ENCODE measurements around the gene ADAMTS9.

The ADAMTS9 gene

GRCh38 chr3:64620020-64620419 is 67.8 kb downstream of the ADAMTS9 start:
- no peak for DNase-seq (ENCODE audit: low read depth in 3 of 3)

DNA sequence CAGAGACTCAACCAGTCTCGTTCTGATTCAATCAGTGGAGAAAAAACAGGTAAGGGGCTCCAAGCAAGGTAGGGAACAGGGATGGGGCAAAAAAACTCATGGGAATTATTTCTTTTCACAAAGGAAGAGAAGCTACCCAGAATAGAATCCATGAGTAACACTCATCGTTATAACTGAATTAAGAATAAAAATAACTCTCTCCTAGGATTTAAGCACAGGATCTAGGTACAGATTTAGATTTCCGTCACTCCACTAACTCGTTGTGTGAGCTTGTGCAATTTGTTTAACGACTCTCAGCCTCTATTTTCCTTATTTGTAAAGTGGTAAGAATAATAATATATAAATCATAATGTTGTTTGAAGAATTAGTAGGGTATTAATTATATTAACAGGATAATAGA is 68.6 kb downstream of the ADAMTS9 start:
- no peak for DNase-seq (ENCODE audit: low read depth in 3 of 3)

- DNase-seq (ENCODE audit: low read depth in 3 of 3), result no peak
Observed at GRCh38 chr3:64617610-64618009, 70.2 kb downstream of the ADAMTS9 start.

DNA sequence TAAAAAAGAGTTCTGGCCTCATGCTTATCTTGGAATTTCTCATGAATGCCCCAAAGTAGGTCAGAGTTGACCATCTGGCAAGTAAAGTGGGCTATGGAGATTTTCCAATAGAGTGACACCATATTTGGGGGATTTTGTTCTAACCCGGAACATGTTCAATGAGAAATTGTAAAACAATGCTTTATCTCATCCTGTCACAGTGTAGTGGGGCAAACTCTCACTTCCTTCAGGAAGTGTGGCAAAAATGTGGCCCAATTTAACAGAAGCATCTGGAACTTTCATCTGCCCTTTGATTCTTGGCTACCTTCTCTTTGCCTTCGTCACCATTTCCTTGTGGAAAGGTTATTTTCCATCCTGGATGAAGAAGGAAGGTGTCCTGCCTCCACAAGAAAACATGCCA is 70.8 kb downstream of the ADAMTS9 start:
- no peak for DNase-seq (ENCODE audit: low read depth in 3 of 3)

DNA sequence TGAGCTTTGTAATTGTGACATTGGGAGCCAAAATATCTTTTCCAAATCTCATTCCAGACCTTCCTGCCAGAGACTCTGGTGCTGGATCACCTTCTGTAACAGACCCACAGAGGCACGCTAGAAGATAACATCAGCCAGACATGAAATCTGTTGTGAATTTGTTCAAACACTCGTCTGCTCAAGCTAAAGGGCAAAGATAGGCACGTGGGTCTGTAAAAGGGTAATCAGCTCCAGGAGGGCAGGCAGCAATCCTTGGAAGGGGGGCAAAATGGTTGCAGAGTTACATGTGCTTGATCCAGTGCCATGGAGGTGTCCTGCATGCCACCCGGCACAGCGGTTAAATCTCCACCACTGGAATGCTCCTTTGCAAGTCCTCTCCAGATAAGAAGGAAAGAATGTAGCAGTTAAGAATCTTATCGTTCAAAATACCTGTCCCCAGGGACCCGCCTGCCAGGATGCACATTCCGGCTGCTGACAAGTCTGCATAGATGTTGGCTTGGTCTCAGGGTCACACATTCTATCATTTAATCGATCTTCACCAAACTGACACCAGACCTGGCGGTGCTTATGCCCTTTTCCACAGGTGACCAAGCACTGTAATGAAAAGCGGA is 74.8 kb downstream of the ADAMTS9 start:
- DNase-seq (ENCODE audit: low read depth in 3 of 3), result no peak

DNA sequence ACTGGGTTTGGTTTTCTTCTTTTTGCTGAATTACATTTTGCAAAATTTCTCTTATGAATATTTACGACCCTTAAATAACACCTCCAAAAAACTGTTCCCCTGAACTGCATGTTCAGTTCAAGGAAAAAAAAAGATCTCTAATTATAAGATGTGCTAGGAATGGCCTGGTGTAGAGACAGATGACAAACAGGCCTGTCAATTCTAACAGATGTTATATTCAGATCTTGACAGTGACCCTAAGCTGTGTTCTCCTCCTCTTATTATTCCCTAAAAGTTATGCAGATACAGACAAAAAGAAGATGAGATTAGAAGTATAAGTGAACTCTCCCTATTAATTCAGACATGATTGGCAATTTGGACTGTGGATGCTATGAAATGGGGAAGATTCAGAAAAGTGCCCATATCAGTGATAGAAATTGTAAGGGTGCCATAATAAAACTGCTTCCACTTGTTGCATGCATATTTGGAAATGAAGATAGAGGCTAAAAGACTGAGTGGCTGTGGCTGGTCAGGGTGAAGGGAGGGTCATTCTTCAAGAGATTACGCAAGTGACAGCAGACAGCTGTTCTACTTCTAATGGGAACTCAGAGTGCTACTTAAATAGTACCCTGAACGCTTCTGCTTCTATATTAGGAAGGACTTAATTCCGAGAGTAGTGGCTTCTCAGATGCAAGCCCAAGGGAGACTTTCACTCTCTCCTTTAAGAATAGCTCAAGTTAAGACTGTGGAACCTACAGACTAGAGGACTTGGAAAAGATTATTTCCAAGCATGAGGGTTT is 75.5 kb downstream of the ADAMTS9 start:
- DNase-seq (ENCODE audit: low read depth in 3 of 3), result no peak

GRCh38 chr3:64608741-64609140 is 79.1 kb downstream of the ADAMTS9 start:
- no peak for DNase-seq (ENCODE audit: low read depth in 3 of 3)

DNA sequence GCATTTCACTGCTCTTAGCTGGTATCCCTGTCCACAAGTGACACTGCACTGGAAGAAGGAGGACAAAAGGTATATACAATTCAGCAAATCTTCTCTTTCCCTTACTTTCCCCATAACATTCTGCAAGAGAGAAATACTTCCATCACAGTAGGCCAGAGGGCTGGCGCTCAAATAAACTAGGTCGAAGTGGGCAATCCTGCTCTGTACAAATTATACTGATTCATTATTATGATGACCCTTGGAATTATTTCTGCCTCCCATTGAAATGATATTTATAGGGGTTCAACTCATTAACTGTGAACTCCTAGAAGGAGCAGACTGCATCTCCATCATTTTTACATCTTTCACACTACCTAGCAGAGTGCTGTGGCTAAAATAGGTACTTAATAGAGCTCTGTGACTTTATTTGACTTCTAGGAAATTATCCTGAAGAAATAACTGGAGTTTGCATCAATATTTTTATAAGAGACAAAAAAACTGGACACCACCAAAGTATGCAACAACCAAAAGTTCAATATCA is 80.7 kb downstream of the ADAMTS9 start:
- DNase-seq (ENCODE audit: low read depth in 3 of 3), result no peak

DNA sequence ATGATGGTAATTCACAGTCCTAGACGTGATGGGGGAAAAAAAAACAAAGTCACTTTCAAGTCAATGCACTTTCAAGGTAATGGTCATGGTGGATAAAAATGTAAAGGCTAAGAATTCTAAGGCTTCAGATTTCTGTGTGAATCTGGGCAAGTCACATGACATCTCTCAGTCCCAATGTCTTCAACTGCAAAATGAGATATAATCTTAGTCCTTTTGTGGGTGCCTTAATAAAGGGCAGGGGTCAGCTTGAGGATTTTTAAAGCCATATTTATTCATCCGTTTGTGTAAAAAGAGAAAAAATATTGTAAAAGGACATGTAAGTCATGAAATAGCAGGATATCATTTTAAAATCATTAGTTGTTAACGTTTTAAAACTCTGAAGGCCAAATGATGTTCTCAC is 83.5 kb downstream of the ADAMTS9 start:
- no peak for DNase-seq (ENCODE audit: low read depth in 3 of 3)

GRCh38 chr3:64601824-64602223 is 86.0 kb downstream of the ADAMTS9 start:
- DNase-seq (ENCODE audit: low read depth in 3 of 3), result no peak

DNA sequence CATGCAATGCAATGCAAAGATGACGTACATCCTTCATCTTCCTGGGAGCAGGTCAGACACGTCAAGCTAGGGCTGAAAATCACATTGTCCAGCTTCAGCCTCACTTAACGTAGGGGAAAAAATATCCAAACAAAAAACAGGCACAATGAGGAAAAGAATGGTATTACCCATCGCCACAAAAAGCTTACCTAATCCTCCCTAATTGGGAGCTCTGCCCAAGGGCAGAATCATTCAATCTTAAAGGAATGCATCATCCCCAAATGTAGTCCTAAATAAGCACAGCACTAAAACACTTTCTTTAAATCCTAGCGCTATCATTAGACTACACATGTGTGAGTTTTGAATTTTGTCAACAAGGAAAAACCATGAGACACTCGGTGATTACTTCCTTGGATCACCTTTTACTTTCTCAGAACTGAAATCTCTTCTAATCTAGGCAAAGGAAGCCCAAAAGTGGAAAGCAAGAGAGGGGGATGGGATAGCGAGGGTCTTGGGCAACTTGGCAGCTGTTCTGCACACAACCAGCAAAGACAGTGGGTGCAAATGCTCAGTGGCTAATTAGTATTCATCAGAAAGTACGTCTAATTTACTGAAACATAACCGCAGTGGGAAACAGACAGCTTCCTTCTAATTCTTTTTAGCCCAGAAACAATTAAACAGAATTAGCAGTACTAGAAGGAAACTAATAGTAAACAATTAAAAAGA is 87.4 kb downstream of the ADAMTS9 start:
- no peak for DNase-seq (ENCODE audit: low read depth in 3 of 3)

DNA sequence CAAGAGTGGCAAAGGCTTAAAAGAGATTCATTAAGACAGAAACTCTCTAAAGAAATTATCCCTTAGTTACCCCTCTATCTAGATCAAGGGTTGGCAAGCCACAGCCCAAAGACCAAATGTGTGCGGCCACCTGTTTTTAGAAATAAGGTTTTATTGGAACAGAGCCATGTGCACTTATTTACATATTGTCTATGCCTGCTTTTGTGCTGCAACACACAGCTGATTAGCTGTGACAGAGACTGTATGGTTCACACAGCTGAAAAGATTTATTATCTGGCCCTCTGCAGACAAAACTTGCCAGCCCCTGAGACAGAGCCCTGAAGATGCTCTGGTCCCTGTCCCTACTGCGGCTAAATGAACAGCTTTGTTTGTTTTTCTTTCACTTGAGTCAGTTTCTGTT is 88.1 kb downstream of the ADAMTS9 start:
- DNase-seq (ENCODE audit: low read depth in 3 of 3), result no peak

GRCh38 chr3:64595253-64595694 is 92.5 kb downstream of the ADAMTS9 start:
- DNase-seq (ENCODE audit: low read depth in 3 of 3), result no peak

DNA sequence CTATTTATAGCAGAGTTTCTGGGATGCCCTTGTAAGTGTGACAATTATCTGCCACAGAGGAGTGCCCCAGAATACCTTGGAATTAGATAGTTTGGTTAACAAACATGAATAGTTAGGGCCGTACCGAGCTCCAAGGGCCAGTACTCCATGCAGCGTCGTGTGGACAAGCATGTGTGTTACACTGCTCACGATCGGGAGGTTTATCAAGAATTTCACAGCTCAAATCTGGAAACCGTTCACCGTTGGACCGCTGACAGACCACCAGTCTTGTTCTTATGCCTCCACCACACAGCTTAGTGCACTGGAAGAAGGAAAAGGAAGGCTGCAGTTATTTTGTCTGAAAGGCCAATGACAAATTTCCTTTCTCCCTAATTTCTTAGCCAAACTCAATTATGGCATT is 93.7 kb downstream of the ADAMTS9 start:
- no peak for DNase-seq (ENCODE audit: low read depth in 3 of 3)

DNA sequence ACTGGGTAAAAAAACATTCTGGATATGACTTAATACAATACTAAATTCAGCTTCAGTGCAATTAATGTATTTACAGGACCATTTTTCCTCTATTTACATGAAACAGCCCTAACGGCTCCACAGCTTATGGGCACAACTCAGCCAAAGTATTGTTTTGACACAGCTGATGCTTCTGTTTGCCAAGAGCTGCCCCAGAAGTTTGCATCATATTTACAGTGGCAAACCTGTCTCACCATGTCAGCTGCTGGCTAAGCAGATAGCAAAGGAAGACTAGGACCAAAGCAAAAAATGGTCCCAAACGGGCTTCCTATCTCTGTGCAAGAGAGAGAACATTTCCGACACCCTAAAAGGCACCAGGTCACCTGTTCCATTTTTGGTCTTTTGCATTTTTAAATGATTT is 94.5 kb downstream of the ADAMTS9 start:
- no peak for DNase-seq (ENCODE audit: low read depth in 3 of 3)

- DNase-seq (ENCODE audit: low read depth in 3 of 3), result no peak
Observed at GRCh38 chr3:64591615-64592014, 96.2 kb downstream of the ADAMTS9 start.

GRCh38 chr3:64588380-64588779 is 99.4 kb downstream of the ADAMTS9 start:
- no peak for DNase-seq (ENCODE audit: low read depth in 3 of 3)

DNA sequence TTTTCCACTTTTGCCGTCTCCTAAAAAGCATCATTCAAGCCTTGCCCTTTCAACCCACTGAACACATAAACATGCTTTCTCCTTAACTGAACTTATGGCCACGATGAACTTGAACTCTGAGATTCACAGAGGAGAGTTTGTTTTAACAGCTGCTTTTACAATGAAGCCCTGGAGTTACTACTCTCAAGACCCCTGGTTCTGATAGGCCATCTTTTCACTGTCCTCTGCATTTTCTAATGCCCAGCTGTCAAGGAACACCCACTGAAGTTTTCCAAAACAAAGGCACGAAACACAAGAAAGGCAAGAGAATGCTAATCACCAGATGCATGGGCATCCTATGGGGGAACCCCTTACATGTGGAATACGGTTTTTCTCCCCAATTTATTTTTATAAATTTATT is 100.8 kb downstream of the ADAMTS9 start:
- DNase-seq (ENCODE audit: low read depth in 3 of 3), result no peak

DNA sequence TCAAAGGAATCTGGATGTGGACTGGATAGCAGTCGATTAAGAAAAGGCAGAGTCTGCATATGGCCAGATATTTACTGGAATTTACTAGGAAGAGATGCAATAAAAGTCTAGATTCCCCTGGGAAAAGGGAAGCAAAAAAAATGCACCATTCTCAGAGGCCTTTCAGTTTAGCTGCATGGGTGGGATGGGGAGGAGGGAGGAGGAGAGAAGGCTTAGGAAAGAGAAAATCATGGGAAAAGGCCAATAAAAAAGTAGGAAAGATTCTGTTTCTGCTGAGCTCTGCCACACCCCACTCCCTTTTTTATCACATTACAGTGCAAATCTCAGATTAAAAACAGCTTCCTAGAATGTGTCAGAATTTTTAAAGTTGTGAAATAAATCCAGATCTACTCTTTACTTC is 103.6 kb downstream of the ADAMTS9 start:
- DNase-seq (ENCODE audit: low read depth in 3 of 3), result no peak

DNA sequence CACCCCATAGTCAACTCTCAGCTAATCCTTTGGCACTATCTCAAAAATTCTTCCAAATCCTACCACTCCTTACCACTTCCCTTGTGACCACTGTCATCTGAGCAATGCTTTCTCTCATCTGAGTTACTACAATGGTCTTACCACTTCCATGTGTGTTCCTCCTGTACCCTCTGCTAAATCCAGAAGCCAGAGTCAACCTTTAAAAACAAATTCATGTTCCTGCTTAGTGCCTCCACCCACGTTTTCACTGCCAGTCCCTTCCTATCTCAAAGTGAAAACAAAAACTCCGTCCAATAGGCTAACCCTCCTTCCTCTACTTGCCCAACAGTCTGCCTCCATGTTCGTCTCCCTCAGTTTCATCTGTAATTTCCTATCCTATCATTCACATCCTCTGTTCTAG is 109.0 kb downstream of the ADAMTS9 start:
- no peak for DNase-seq (ENCODE audit: low read depth in 3 of 3)

- no peak for DNase-seq (ENCODE audit: low read depth in 3 of 3)
Observed at GRCh38 chr3:64578062-64578770, 109.6 kb downstream of the ADAMTS9 start.

DNA sequence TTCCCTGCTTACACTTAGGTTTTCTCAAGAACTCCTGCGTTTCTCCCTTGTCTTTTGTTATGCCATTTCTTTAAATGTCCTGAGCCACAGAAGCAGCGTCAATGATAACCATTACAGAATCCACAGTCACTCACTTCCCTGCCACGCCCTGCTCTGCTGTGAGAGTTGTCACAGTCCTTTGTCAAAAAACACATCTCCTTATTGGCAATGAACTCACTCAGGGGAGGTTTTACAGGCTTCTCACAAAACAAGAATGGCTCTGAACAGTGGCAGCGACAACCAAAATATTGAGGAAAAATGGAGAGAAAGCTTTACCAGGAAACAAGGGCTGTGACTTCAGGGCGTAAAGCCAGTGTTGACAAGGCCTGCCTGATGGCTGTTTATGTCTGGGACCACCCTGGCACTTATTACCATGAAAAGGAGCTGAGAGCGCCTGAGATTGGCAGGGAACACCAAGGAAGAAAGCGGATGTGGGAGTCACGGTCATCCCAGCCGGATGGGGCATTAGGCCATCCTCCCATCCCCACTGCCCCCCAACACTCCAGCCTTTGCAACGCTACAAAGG is 111.5 kb downstream of the ADAMTS9 start:
- no peak for DNase-seq (ENCODE audit: low read depth in 3 of 3)
